HepG2 (cell line): Measurements from ENCODE around the gene KCNJ4.

ENCODE experiments used
- ARNT2 ChIP-seq: sonication (generic); formaldehyde crosslinking; IDR thresholded peaks from 2 replicates; pipeline ENCODE4 v1.8.0; 2022; ENCODE audit warnings: mild to moderate bottlenecking, low read depth, missing genetic modification reagents, moderate library complexity
- ATF1 ChIP-seq: IDR thresholded peaks from 2 replicates; pipeline ENCODE4 v1.6.1; 2016; ENCODE audit warnings: mild to moderate bottlenecking, control low read depth
- CEBPG ChIP-seq: IDR thresholded peaks from 2 replicates; pipeline ENCODE4 v1.6.1; 2016
- FOSL2 ChIP-seq: sonication (generic); formaldehyde crosslinking; IDR thresholded peaks from 2 replicates; pipeline ENCODE4 v1.4.0; 2020; ENCODE audit warnings: missing genetic modification reagents
- FOXK2 ChIP-seq: fragments of 450-650 bp; IDR thresholded peaks from 2 replicates; pipeline ENCODE4 v1.6.1; 2016
- MAZ ChIP-seq, 2 experiments: sonication (generic) in 1 of 2; formaldehyde crosslinking in 1 of 2; IDR thresholded peaks; 2 replicates each; pipeline versions ENCODE4 v1.5.0 to v1.6.1; 2012 to 2020; ENCODE audit warnings: low read depth in 2 of 2, mild to moderate bottlenecking in 2 of 2, borderline replicate concordance in 1 of 2, improper control_type of control experiment in 1 of 2, low read length in 1 of 2, missing genetic modification reagents in 1 of 2, moderate library complexity in 1 of 2
- POLR2A ChIP-seq, 2 experiments: IDR thresholded peaks; 2 replicates each; pipeline ENCODE4 v1.6.1; 2011; ENCODE audit warnings: low read depth in 2 of 2, low read length in 2 of 2, mild to moderate bottlenecking in 1 of 2, moderate library complexity in 1 of 2; ENCODE audit not compliant: insufficient read depth in 1 of 2
- POLR2AphosphoS5 ChIP-seq: IDR thresholded peaks from 2 replicates; pipeline ENCODE4 v1.6.1; 2012; ENCODE audit warnings: low read depth, low read length
- TBP ChIP-seq: sonication (generic); formaldehyde crosslinking; IDR thresholded peaks from 2 replicates; pipeline ENCODE4 v1.5.0; 2020; ENCODE audit warnings: missing genetic modification reagents
- TCF7L2 ChIP-seq: IDR thresholded peaks from 2 replicates; pipeline ENCODE4 v1.6.1; 2011; ENCODE audit warnings: mild to moderate bottlenecking, low read depth, low read length, moderate library complexity
- ZNF280D ChIP-seq: sonication (generic); formaldehyde crosslinking; IDR thresholded peaks from 2 replicates; pipeline ENCODE4 v1.5.1; 2020; ENCODE audit warnings: mild to moderate bottlenecking, missing genetic modification reagents
- TF ChIP-seq, protein P1 (sequence below): sonication (generic); formaldehyde crosslinking; IDR thresholded peaks from 2 replicates; pipeline ENCODE4 v1.5.0; 2020; ENCODE audit warnings: mild to moderate bottlenecking, missing genetic modification reagents, moderate library complexity

DNA sequence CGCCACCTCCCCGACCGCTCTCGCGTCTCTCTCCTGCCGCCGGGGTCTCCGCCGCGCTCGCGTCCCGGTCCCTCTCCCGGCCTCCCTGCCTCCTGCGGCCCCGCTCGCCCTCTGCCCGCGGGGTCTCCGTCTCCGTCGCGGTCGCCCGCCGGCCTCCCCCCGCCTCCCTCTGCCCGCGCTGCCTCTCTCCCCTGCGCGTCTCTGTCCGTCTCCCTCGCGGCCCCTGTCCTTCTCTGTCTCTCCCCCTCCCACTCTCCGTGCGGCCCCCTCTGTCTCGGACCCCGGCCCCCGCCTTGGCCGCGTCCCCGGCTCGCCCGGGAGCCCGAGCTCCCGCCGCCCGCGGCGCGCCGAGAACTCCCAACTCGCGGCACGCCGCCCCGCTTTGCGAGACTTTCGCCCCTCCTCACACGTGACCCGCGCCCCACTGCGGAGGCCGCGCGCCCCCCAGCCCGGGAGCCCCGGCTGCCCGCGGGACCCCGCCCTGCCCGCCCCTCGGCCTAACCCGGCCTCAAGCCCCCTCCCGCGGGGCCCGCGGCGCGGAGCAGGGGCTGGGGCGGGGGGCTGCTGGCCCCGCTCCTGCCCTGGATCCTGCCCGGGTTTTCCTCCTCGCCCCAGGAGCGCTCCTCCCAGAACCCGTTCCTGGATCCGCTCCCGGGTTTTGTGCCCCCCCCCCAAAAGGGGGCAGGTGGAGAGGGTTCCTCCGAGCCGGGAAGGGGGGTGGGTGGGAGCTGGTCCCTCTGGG lies 702 bp upstream of the KCNJ4 start:
- TF ChIP-seq FOXK2 (no peak), MAZ (IDR thresholded peaks at IDR 0.05; ENCODE audit: borderline replicate concordance, low read depth, low read length) (0 out of 2 replicates have a peak, but pooled peaks have one; percentile 26), MAZ (CRISPR knock-in tag; IDR thresholded peaks at IDR 0.05; ENCODE audit: low read depth) (no peak), ZNF280D (no peak), TBP (CRISPR knock-in tag) (no peak), FOSL2 (CRISPR knock-in tag) (no peak), TCF7L2 (no peak), ATF1 (no peak), POLR2A (IDR thresholded peaks at IDR 0.05; ENCODE audit: insufficient read depth in 1 of 2, low read depth in 2 of 2, low read length in 2 of 2) (no peak), CEBPG (CRISPR knock-in tag) (no peak), POLR2AphosphoS5 (no peak), ARNT2 (CRISPR knock-in tag) (no peak)
- TF ChIP-seq, protein P1, sequence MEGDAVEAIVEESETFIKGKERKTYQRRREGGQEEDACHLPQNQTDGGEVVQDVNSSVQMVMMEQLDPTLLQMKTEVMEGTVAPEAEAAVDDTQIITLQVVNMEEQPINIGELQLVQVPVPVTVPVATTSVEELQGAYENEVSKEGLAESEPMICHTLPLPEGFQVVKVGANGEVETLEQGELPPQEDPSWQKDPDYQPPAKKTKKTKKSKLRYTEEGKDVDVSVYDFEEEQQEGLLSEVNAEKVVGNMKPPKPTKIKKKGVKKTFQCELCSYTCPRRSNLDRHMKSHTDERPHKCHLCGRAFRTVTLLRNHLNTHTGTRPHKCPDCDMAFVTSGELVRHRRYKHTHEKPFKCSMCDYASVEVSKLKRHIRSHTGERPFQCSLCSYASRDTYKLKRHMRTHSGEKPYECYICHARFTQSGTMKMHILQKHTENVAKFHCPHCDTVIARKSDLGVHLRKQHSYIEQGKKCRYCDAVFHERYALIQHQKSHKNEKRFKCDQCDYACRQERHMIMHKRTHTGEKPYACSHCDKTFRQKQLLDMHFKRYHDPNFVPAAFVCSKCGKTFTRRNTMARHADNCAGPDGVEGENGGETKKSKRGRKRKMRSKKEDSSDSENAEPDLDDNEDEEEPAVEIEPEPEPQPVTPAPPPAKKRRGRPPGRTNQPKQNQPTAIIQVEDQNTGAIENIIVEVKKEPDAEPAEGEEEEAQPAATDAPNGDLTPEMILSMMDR (CRISPR knock-in tag): no peak
